GM06990 (cell line): Measurements from ENCODE around the gene CAND2.

Experiments used
- DNase-seq: peaks from one replicate; pipeline ENCODE4 v3.0.0-alpha.2; 2011; ENCODE audit not compliant: insufficient read length; ENCODE audit errors: extremely low read depth
- H3K27me3 ChIP-seq: replicated peaks from 2 replicates; pipeline ENCODE4 v1.6.0; 2011; ENCODE audit warnings: low read length; ENCODE audit not compliant: control insufficient read depth, insufficient read depth
- H3K36me3 ChIP-seq: 2 replicates; pipeline ENCODE4 v1.5.1; 2011; ENCODE audit warnings: low read length; ENCODE audit not compliant: control insufficient read depth, insufficient read depth
- H3K4me3 ChIP-seq: replicated peaks from 2 replicates; pipeline ENCODE4 v1.5.1; 2011; ENCODE audit warnings: low read depth, mild to moderate bottlenecking, control low read depth, low read length
- TF ChIP-seq, protein P1 (sequence below): IDR thresholded peaks from 2 replicates; pipeline ENCODE4 v1.5.1; 2011; ENCODE audit warnings: low read length, control low read depth, mild to moderate bottlenecking, inconsistent platforms; ENCODE audit not compliant: insufficient read depth, poor library complexity, severe bottlenecking

The CAND2 gene

DNA sequence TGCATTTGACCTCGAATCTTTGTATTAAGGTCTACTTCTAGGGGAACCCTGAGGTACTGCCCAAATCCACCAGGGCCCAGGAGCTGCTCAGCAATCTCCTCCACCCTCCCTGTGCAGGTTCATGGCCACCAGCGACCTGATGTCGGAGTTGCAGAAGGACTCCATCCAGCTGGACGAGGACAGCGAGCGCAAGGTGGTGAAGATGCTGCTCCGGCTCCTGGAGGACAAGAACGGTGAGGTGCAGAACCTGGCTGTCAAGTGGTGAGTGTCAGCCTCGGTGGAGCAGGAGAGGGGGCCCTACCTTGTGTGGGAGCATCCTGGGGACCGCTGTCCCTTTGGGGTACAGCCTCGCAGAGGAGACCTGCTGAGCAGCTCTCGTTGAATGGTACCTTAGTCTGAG, 6.9 kb downstream of the CAND2 start:
- no peak for DNase-seq
- TF ChIP-seq, protein P1, sequence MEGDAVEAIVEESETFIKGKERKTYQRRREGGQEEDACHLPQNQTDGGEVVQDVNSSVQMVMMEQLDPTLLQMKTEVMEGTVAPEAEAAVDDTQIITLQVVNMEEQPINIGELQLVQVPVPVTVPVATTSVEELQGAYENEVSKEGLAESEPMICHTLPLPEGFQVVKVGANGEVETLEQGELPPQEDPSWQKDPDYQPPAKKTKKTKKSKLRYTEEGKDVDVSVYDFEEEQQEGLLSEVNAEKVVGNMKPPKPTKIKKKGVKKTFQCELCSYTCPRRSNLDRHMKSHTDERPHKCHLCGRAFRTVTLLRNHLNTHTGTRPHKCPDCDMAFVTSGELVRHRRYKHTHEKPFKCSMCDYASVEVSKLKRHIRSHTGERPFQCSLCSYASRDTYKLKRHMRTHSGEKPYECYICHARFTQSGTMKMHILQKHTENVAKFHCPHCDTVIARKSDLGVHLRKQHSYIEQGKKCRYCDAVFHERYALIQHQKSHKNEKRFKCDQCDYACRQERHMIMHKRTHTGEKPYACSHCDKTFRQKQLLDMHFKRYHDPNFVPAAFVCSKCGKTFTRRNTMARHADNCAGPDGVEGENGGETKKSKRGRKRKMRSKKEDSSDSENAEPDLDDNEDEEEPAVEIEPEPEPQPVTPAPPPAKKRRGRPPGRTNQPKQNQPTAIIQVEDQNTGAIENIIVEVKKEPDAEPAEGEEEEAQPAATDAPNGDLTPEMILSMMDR, result no peak
- Histone ChIP-seq H3K36me3 (no peaks in the 10 kb centered on the region), H3K4me3 (no peak overlapping the region), H3K27me3 (no peaks in the 10 kb centered on the region)

DNA sequence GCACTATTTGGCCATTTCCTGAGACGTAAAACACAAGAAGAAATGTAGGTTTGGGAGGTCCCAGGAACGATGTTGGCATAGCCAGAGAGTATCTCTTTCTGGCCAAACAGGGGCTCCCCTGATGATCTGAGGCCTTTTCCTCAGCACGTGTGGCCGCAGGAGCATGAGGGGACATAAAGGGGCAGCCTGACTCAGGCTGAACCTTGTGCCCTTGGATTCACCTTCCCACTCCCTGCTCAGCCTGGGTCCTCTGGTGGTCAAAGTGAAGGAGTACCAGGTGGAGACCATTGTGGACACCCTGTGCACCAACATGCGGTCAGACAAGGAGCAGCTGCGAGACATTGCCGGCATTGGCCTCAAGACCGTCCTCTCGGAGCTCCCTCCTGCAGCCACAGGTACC, 10.6 kb downstream of the CAND2 start:
- Histone ChIP-seq H3K27me3 (no peaks in the 10 kb centered on the region; the same call in 1 of the 2 replicates), H3K4me3 (no peak overlapping the region), H3K36me3 (no peaks in the 10 kb centered on the region)
- TF ChIP-seq, protein P1, result no peak
- DNase-seq, result no peak

DNA sequence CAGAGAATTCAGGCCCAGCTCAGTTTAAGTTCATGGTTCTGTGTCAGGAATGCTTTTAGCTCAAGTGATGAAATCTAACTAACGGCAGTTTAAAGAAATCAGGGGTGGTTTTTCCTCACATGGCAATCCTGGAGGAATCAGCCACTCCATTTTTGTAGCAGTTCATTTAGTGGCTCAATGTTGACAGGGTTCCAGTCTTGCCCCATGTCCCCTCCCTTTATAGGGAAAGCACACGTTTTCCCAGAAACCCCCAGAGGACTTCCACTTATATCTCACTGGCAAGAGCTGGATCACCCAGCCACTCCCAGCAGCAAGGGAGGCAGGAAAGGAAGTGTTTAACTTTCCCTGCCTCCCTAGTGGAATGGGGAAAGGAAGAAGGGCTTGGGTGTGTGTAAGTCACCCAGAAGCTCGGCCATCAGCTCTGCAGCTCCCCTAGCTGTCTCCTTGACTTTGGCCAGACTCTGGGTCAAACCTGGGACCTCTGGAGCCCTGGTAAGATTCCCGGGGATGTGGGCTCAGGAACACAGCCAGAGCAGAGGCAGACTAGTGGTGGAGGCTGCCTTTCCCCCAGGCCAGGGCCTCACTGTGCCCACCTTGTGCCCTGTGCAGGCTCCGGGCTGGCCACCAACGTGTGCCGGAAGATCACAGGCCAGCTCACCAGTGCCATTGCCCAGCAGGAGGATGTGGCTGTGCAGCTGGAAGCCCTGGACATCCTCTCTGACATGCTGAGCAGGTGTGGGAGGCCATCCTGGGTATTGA, 11.3 kb downstream of the CAND2 start:
- no peak for DNase-seq
- TF ChIP-seq, protein P1, result no peak

DNA sequence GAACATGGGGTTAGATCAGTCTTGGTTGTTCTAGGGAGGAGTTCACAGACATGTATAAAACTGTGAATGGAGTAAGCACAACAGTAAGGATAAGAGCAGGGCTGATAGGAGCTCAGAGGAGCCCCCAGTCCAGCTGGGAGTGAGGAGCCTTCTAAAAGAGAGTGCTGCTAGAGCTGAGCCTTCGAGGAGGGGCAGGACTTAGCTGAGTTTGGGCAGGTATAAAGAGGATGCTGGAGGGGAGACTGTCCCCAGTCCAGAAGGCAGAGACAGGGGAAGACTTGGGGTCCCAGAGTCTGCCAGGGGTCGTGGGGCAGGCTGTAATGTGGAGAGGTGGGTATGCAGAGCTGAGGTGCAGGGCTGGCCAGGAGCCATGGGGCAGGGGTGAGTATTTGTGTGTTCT, 12.1 kb downstream of the CAND2 start:
- DNase-seq, result no peak
- H3K36me3 ChIP-seq, result no peaks in the 10 kb centered on the region
- TF ChIP-seq, protein P1, result no peak

More for the DNA sequence above, 11.3 kb downstream of the CAND2 start:
- no peaks in the 10 kb centered on the region for H3K36me3 ChIP-seq
- H3K27me3 ChIP-seq, result no peaks in the 10 kb centered on the region; the same call in 1 of the 2 replicates
- no peak overlapping the region for H3K4me3 ChIP-seq

DNA sequence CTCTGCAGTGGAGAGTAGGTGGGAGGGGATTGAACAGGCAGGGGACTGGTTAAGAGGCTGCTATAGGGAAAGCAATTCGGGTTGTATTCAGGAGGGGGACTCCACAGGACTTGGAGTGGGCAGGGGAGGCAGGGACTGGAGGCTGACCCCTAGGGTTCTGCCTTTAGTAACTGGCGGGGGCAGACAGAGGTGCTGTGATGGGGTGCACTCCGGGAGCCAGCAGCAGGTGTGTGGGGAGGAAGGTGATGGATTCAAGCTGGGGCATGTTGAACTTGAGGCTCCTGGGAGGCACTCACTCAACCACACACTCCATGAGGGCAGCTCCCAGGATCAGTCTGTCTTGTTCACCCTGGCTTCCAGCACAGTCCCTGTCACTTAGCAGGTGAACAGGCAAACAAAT, 12.5 kb downstream of the CAND2 start:
- Histone ChIP-seq H3K27me3 (no peaks in the 10 kb centered on the region; the same call in 1 of the 2 replicates), H3K36me3 (no peaks in the 10 kb centered on the region), H3K4me3 (no peak overlapping the region)
- TF ChIP-seq, protein P1, result no peak
- DNase-seq, result no peak

More for the DNA sequence above, 12.1 kb downstream of the CAND2 start:
- no peak overlapping the region for H3K4me3 ChIP-seq
- no peaks in the 10 kb centered on the region; the same call in 1 of the 2 replicates for H3K27me3 ChIP-seq
